ENCODE data around the gene ZIC5. TPM values are rescaled to one million over a fixed set of nuclear protein-coding genes. Genes with fewer than 3 reads are reported as not detected.

ZIC5 gene
- total RNA-seq, 1 experiment from 2014 or later: 5.2 TPM

- ChIA-PET POLR2A (no interaction called here), CTCF (no interaction called here)
- Histone ChIP-seq H3K36me3 (ENCODE audit: control insufficient read depth, insufficient read depth, low read length) (no peaks in the 10 kb centered on the region), H3K27me3 (ENCODE audit: control insufficient read depth, insufficient read depth, low read length) (no peaks in the 10 kb centered on the region), H3K27ac (ENCODE audit: low read length) (no peak overlapping the region), H3K9me3 (ENCODE audit: control insufficient read depth, insufficient read depth, low read depth, low read length) (no peaks in the 10 kb centered on the region), H3K4me3 (ENCODE audit: low read depth in 2 of 2, low read length in 2 of 2) (no peak overlapping the region), H3K4me1 (ENCODE audit: control insufficient read depth, insufficient read depth, low read length) (no peaks in the 10 kb centered on the region)
- in situ Hi-C loops (cut with HindIII; ENCODE audit: low pct_unique_long_range_greater_than_20kb, low sequenced_read_pairs): no loop called here
- TF ChIP-seq CTCF (IDR thresholded peaks at IDR 0.05) (no peak), TCF7L2 (IDR thresholded peaks at IDR 0.05; ENCODE audit: low read depth, low read length) (no peak), SIN3A (IDR thresholded peaks at IDR 0.05; ENCODE audit: borderline replicate concordance, insufficient read depth, low read depth, low read length) (no peak), POLR2AphosphoS5 (IDR thresholded peaks at IDR 0.05; ENCODE audit: low read depth, low read length) (no peak)
- TF ChIP-seq, protein P1, sequence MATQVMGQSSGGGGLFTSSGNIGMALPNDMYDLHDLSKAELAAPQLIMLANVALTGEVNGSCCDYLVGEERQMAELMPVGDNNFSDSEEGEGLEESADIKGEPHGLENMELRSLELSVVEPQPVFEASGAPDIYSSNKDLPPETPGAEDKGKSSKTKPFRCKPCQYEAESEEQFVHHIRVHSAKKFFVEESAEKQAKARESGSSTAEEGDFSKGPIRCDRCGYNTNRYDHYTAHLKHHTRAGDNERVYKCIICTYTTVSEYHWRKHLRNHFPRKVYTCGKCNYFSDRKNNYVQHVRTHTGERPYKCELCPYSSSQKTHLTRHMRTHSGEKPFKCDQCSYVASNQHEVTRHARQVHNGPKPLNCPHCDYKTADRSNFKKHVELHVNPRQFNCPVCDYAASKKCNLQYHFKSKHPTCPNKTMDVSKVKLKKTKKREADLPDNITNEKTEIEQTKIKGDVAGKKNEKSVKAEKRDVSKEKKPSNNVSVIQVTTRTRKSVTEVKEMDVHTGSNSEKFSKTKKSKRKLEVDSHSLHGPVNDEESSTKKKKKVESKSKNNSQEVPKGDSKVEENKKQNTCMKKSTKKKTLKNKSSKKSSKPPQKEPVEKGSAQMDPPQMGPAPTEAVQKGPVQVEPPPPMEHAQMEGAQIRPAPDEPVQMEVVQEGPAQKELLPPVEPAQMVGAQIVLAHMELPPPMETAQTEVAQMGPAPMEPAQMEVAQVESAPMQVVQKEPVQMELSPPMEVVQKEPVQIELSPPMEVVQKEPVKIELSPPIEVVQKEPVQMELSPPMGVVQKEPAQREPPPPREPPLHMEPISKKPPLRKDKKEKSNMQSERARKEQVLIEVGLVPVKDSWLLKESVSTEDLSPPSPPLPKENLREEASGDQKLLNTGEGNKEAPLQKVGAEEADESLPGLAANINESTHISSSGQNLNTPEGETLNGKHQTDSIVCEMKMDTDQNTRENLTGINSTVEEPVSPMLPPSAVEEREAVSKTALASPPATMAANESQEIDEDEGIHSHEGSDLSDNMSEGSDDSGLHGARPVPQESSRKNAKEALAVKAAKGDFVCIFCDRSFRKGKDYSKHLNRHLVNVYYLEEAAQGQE (IDR thresholded peaks at IDR 0.05; ENCODE audit: insufficient read depth in 1 of 2, low read depth in 2 of 2, low read length in 1 of 2): no peak
- DNase-seq (ENCODE audit: low read depth, low spot score) (no peak), ATAC-seq (no peak)
- BruUV-seq (replicated peaks): no TSS peak
- intact Hi-C loops (cut with micrococcal nuclease; ENCODE audit: unreplicated experiment): no loop called here
These were observed 38.7 kb downstream of the ZIC5 start for GRCh38 chr13:99932912-99933311.

DNA sequence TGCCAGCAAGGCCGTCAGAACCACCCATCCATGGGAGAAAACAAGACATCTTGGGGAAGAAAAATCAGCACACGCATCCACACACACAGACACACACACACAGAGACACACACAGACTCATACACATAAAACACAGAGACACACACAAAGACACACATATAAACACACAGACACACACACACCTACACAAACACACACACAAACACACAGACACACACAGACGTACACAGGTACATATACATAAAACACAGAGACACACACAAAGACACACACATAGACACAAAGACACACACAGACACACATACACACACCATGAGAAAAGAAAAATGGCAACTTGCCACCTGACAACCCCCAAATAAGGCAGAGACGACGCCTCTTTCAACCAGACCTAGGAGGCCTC, 40.6 kb downstream of the ZIC5 start:
- BruUV-seq (replicated peaks): no TSS peak
- CTCF ChIA-PET: no interaction called here

More for the DNA sequence above, 40.6 kb downstream of the ZIC5 start:
- POLR2A ChIA-PET: no interaction called here
- intact Hi-C loops (cut with micrococcal nuclease; ENCODE audit: unreplicated experiment) (no loop called here), in situ Hi-C loops (cut with HindIII; ENCODE audit: low pct_unique_long_range_greater_than_20kb, low sequenced_read_pairs) (no loop called here)
- TF ChIP-seq POLR2AphosphoS5 (IDR thresholded peaks at IDR 0.05; ENCODE audit: low read depth, low read length) (no peak), CTCF (IDR thresholded peaks at IDR 0.05) (no peak), TCF7L2 (IDR thresholded peaks at IDR 0.05; ENCODE audit: low read depth, low read length) (no peak), SIN3A (IDR thresholded peaks at IDR 0.05; ENCODE audit: borderline replicate concordance, insufficient read depth, low read depth, low read length) (no peak)
- TF ChIP-seq, protein P1 (IDR thresholded peaks at IDR 0.05; ENCODE audit: insufficient read depth in 1 of 2, low read depth in 2 of 2, low read length in 1 of 2): no peak
- no peaks in the 10 kb centered on the region for H3K27me3 ChIP-seq (ENCODE audit: control insufficient read depth, insufficient read depth, low read length)
- H3K9me3 ChIP-seq (ENCODE audit: control insufficient read depth, insufficient read depth, low read depth, low read length): no peaks in the 10 kb centered on the region
- H3K4me1 ChIP-seq (ENCODE audit: control insufficient read depth, insufficient read depth, low read length): no peaks in the 10 kb centered on the region
- no peak for DNase-seq (ENCODE audit: low read depth, low spot score)
- no peak overlapping the region for H3K27ac ChIP-seq (ENCODE audit: low read length)
- no peaks in the 10 kb centered on the region for H3K36me3 ChIP-seq (ENCODE audit: control insufficient read depth, insufficient read depth, low read length)
- no peak overlapping the region for H3K4me3 ChIP-seq (ENCODE audit: low read depth in 2 of 2, low read length in 2 of 2)
- no peak for ATAC-seq
